Body of pancreas (tissue), 4 donors: ENCODE data around the gene CTNNBIP1. TPM values are rescaled to one million over a fixed set of nuclear protein-coding genes. Genes with fewer than 3 reads are reported as not detected.

Experiments used
- ATAC-seq: fragments of 150-250 bp; one replicate; pipeline ENCODE4 v1.9.1; 2016
- DNase-seq, 4 donors: peaks; one replicate each; pipeline ENCODE4 v3.0.0-alpha.2; 2019
- H3K27ac ChIP-seq, 4 donors: fragments of 200-600 bp; sonication (generic); 1 replicate in 3 of 4; 2 replicates in 1 of 4; pipeline versions ENCODE4 v1.5.1 to v1.6.1; 2016 to 2019; ENCODE audit warnings: mild to moderate bottlenecking in 1 of 4, mixed read lengths in 1 of 4, moderate library complexity in 1 of 4
- H3K27me3 ChIP-seq, 2 donors: fragments of 200-600 bp; sonication (generic); one replicate each; pipeline ENCODE4 v1.6.0; 2016; ENCODE audit warnings: mild to moderate bottlenecking in 1 of 2
- H3K36me3 ChIP-seq, 2 donors: fragments of 200-600 bp; sonication (generic); replicated peaks in 1 of 2; 2 replicates each; pipeline ENCODE4 v1.5.1; 2016; ENCODE audit warnings: low read depth in 2 of 2; ENCODE audit not compliant: insufficient read depth in 1 of 2
- H3K4me1 ChIP-seq: fragments of 200-600 bp; sonication (generic); one replicate; pipeline ENCODE4 v1.6.0; 2016
- H3K4me3 ChIP-seq, 2 donors: fragments of 200-600 bp; sonication (generic); 1 replicate in 1 of 2; 2 replicates in 1 of 2; pipeline ENCODE4 v1.5.1; 2016 to 2019
- H3K9me3 ChIP-seq, 3 donors: fragments of 200-600 bp; sonication (generic); 1 replicate in 2 of 3; 2 replicates in 1 of 3; pipeline ENCODE4 v1.5.1; 2016
- CTCF ChIP-seq, 7 experiments: fragments of 450-650 bp in 4 of 7; fragments of 200-600 bp in 3 of 7; sonication (generic) in 3 of 7; IDR thresholded peaks; one replicate each; pipeline ENCODE4 v1.5.1; 2016 to 2019; ENCODE audit warnings: antibody characterized with exemption in 7 of 7
- POLR2A ChIP-seq, 3 donors: fragments of 450-650 bp; IDR thresholded peaks; one replicate each; pipeline ENCODE4 v1.6.1; 2016; ENCODE audit warnings: antibody characterized with exemption in 3 of 3, mild to moderate bottlenecking in 2 of 3
- WGBS, 2 donors: methylation state at CpG; one replicate each; pipeline ENCODE4 v1.1.5; 2017; 5-methylcytosine and 5-hydroxymethylcytosine counted together
- intact Hi-C: fragments of 100-400 bp; cut with DNase I; formaldehyde crosslinking; loops from one replicate; pipeline ENCODE4 v1.15.1; 2023
- total RNA-seq, 2 donors: library from RNA; depleted of rRNA; stranded (reverse); fragments of >200 nt; gene quantifications; one replicate each; pipeline ENCODE4 v1.1.0, GENCODE V29; 2016

Gene CTNNBIP1
- total RNA-seq, 2 donors from 2014 or later: 20.1 to 24.6 TPM

DNA sequence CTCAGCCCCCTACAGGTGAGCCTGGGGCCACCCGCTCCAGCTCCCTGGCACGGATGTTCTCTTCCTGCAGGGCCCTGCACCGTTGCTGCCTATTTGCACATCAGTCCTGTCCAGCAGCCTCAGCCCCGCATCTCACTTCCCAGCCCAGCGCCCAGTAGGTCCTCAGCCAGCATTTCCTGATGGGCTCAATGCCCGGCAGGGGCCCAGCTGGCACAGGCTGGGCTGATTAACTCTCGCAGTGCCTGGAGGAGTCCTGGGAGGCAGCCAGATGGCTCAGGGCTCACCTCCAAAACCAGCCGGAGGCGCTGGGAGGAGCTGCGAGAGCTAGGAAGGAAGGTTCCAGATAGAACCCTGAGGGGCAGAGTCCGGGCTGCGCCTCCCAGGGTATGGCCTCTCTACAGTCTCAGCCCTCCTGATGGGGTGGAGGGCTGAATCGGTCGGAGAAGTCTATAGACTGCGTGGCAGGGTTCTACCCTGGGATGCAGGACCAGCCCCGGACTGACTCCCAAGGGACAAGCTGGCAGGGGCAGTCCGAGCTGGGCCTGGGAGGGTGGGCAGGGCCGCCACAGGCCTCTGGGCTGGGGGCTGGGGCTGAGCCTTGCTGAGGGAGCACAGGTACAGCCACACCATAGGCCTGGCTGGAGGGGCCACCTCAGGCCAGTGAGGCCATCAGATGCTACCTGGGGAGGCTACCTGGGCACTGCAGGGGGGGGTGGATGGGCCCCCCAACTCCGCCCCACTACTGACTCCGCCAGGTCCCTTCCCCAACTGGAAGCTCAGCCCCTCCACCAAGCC, 67.1 kb downstream of the CTNNBIP1 start:
- no peak overlapping the region for H3K27ac ChIP-seq
- H3K4me1 ChIP-seq: peaks cover 15% of the 10 kb centered on the region
- no peak for TF ChIP-seq POLR2A (IDR thresholded peaks at IDR 0.05)
- peak in 1 of 7 experiments; percentile 5 for TF ChIP-seq CTCF (IDR thresholded peaks at IDR 0.05)
- H3K9me3 ChIP-seq: no peaks in the 10 kb centered on the region
- H3K4me3 ChIP-seq: no peak overlapping the region
- H3K36me3 ChIP-seq: no peaks in the 10 kb centered on the region
- no peaks in the 10 kb centered on the region for H3K27me3 ChIP-seq
- 20 to 41% methylated on average over 1 to 19 of the region's 20 CpGs for WGBS, 2 donors
- ATAC-seq: peak; percentile 41
- peak; percentile 41 to 70 (median 52) for DNase-seq
- intact Hi-C loops: no loop called here

- Histone ChIP-seq H3K9me3 (no peaks in the 10 kb centered on the region), H3K27ac (no peak overlapping the region), H3K4me3 (no peak overlapping the region), H3K27me3 (no peaks in the 10 kb centered on the region), H3K4me1 (peaks cover 15% of the 10 kb centered on the region), H3K36me3 (no peaks in the 10 kb centered on the region)
- no peak for ATAC-seq
- no peak for DNase-seq
- intact Hi-C loops: no loop called here
- WGBS, 2 donors: 60 to 73% methylated on average over 2 to 9 of the region's 9 CpGs
- TF ChIP-seq CTCF (IDR thresholded peaks at IDR 0.05): no peak
- no peak for TF ChIP-seq POLR2A (IDR thresholded peaks at IDR 0.05)
Measured at GRCh38 chr1:9842073-9842711, 67.9 kb downstream of the CTNNBIP1 start.

GRCh38 chr1:9841460-9841859, 68.6 kb downstream of the CTNNBIP1 start:
- Histone ChIP-seq H3K27ac (no peak overlapping the region), H3K4me3 (no peak overlapping the region), H3K4me1 (peaks cover 15% of the 10 kb centered on the region), H3K36me3 (no peaks in the 10 kb centered on the region), H3K9me3 (no peaks in the 10 kb centered on the region), H3K27me3 (no peaks in the 10 kb centered on the region)
- ATAC-seq: no peak
- no peak for TF ChIP-seq CTCF (IDR thresholded peaks at IDR 0.05)
- DNase-seq: no peak
- intact Hi-C loops: no loop called here
- 94% methylated on average over 2 of the region's 2 CpGs; no CpG with 5 or more reads in 1 of the 2 donors for WGBS, 2 donors

GRCh38 chr1:9840176-9840575, 69.9 kb downstream of the CTNNBIP1 start:
- intact Hi-C loops: no loop called here
- DNase-seq: no peak

More at GRCh38 chr1:9840176-9840575, 69.9 kb downstream of the CTNNBIP1 start:
- Histone ChIP-seq H3K9me3 (no peaks in the 10 kb centered on the region), H3K4me3 (no peak overlapping the region), H3K36me3 (no peaks in the 10 kb centered on the region), H3K27ac (no peak overlapping the region), H3K27me3 (no peaks in the 10 kb centered on the region), H3K4me1 (peaks cover 15% of the 10 kb centered on the region)
- 73 to 83% methylated on average over 3 of the region's 3 CpGs for WGBS, 2 donors
- TF ChIP-seq POLR2A (IDR thresholded peaks at IDR 0.05) (no peak), CTCF (IDR thresholded peaks at IDR 0.05) (no peak)
- no peak for ATAC-seq
